Endothelial cell of umbilical vein (primary cell): ENCODE data around the gene SGPL1. TPM values are rescaled to one million over a fixed set of nuclear protein-coding genes. Genes with fewer than 3 reads are reported as not detected.

Source experiments
- BruUV-seq: library from RNA; stranded (reverse); fragments of 400-500 nt; replicated peaks from 2 replicates; lab custom pipeline; 2021; lab: Mats Ljungman, UMichigan
- CTCF ChIA-PET: fragments of 300-600, 350-600 bp; sonication (Branson Sonifier 250); formaldehyde crosslinking; loops from one replicate; lab custom pipeline; 2021; ENCODE audit warnings: antibody characterized with exemption, inconsistent platforms; lab: Charles Lee
- POLR2A ChIA-PET: fragments of 300-600, 350-600 bp; sonication (Branson Sonifier 250); formaldehyde crosslinking; loops from one replicate; lab custom pipeline; 2021; ENCODE audit warnings: antibody characterized with exemption, inconsistent platforms; lab: Charles Lee
- DNase-seq: peaks from one replicate; pipeline ENCODE4 v3.0.0-alpha.2; 2011; ENCODE audit warnings: low read depth, low spot score
- FAIRE-seq: peaks from 2 replicates; lab custom pipeline; 2011; peaks lifted over from hg19 to GRCh38; lab: Jason Lieb, UNC
- H2AFZ ChIP-seq: 2 replicates; pipeline ENCODE4 v1.6.0; 2012; ENCODE audit warnings: low read depth, low read length, control low read depth, inconsistent platforms
- H3K27ac ChIP-seq: 2 replicates; pipeline ENCODE4 v1.5.1; 2011; ENCODE audit warnings: low read depth, mild to moderate bottlenecking, control low read depth, low read length, moderate library complexity; ENCODE audit not compliant: insufficient read depth
- H3K27me3 ChIP-seq, 2 experiments: 2 replicates each; pipeline versions ENCODE4 v1.6.0 to v1.6.1; 2011; ENCODE audit warnings: low read length in 2 of 2, mixed read lengths in 1 of 2; ENCODE audit not compliant: control insufficient read depth in 2 of 2, insufficient read depth in 2 of 2
- H3K36me3 ChIP-seq, 2 experiments: 2 replicates in 1 of 2; 3 replicates in 1 of 2; pipeline ENCODE4 v1.5.1; 2011; ENCODE audit warnings: low read length in 2 of 2, mild to moderate bottlenecking in 1 of 2, moderate library complexity in 1 of 2; ENCODE audit not compliant: control insufficient read depth in 2 of 2, insufficient read depth in 2 of 2; ENCODE audit errors: extremely low read depth in 1 of 2
- H3K4me1 ChIP-seq: 3 replicates; pipeline ENCODE4 v1.5.1; 2011; ENCODE audit warnings: mild to moderate bottlenecking, low read length; ENCODE audit not compliant: control insufficient read depth, insufficient read depth; ENCODE audit errors: extremely low read depth
- H3K4me2 ChIP-seq: 2 replicates; pipeline ENCODE4 v1.6.1; 2011; ENCODE audit warnings: low read length, control low read depth, mixed read lengths; ENCODE audit not compliant: insufficient read depth
- H3K4me3 ChIP-seq, 3 experiments: fragments of 200-600 bp in 1 of 3; sonication (generic), shearing (Covaris generic) in 1 of 3; replicated peaks in 1 of 3; 2 replicates each; pipeline ENCODE4 v1.5.1; 2011 to 2016; ENCODE audit warnings: control low read depth in 3 of 3, low read length in 3 of 3, mild to moderate bottlenecking in 2 of 3, inconsistent platforms in 1 of 3, low read depth in 1 of 3, moderate library complexity in 1 of 3; ENCODE audit not compliant: insufficient read depth in 1 of 3
- H3K79me2 ChIP-seq: 2 replicates; pipeline ENCODE4 v1.6.0; 2012; ENCODE audit warnings: low read length, inconsistent platforms; ENCODE audit not compliant: control insufficient read depth, insufficient read depth
- H3K9ac ChIP-seq: replicated peaks from 2 replicates; pipeline ENCODE3; 2011; ENCODE audit warnings: low read length, control low read depth; ENCODE audit not compliant: insufficient read depth; ENCODE audit errors: extremely low read depth
- H3K9me1 ChIP-seq: replicated peaks from 3 replicates; pipeline ENCODE4 v1.6.0; 2011; ENCODE audit warnings: mild to moderate bottlenecking, low read length; ENCODE audit not compliant: control insufficient read depth, insufficient read depth; ENCODE audit errors: extremely low read depth
- H3K9me3 ChIP-seq: replicated peaks from 2 replicates; pipeline ENCODE4 v1.5.1; 2012; ENCODE audit warnings: low read length, inconsistent platforms; ENCODE audit not compliant: control insufficient read depth, insufficient read depth
- H4K20me1 ChIP-seq: replicated peaks from 2 replicates; pipeline ENCODE3; 2011; ENCODE audit warnings: mild to moderate bottlenecking, low read length; ENCODE audit not compliant: control insufficient read depth, insufficient read depth; ENCODE audit errors: extremely low read depth
- CTCF ChIP-seq, 2 donors: IDR thresholded peaks; 1 replicate in 1 of 2; 2 replicates in 1 of 2; pipeline ENCODE4 v1.5.1; 2011; ENCODE audit warnings: low read length in 2 of 2, mild to moderate bottlenecking in 2 of 2, moderate library complexity in 2 of 2, control low read depth in 1 of 2, inconsistent platforms in 1 of 2, low read depth in 1 of 2; ENCODE audit not compliant: insufficient read depth in 1 of 2; ENCODE audit errors: extremely low read depth in 1 of 2
- EZH2 ChIP-seq: IDR thresholded peaks from 2 replicates; pipeline ENCODE4 v1.6.1; 2012; ENCODE audit warnings: borderline replicate concordance, low read depth, mild to moderate bottlenecking, moderate library complexity, low read length, inconsistent platforms; ENCODE audit not compliant: severe bottlenecking
- FOS ChIP-seq: IDR thresholded peaks from 2 replicates; pipeline ENCODE4 v1.6.1; 2011; ENCODE audit warnings: mild to moderate bottlenecking, low read length, moderate library complexity, borderline replicate concordance; ENCODE audit not compliant: insufficient read depth
- GATA2 ChIP-seq: IDR thresholded peaks from 2 replicates; pipeline ENCODE4 v1.7.0; 2011; ENCODE audit warnings: low read depth, mild to moderate bottlenecking, moderate library complexity, mixed read lengths, low read length; ENCODE audit not compliant: insufficient read length, insufficient read depth
- JUN ChIP-seq: IDR thresholded peaks from 2 replicates; pipeline ENCODE4 v1.6.1; 2011; ENCODE audit warnings: borderline replicate concordance, low read depth; ENCODE audit not compliant: insufficient read length, insufficient read depth
- MAX ChIP-seq: IDR thresholded peaks from 2 replicates; pipeline ENCODE4 v1.6.1; 2011; ENCODE audit not compliant: insufficient read depth, insufficient read length
- MYC ChIP-seq: IDR thresholded peaks from one replicate; pipeline ENCODE4 v1.6.1; 2011; ENCODE audit warnings: mild to moderate bottlenecking, low read depth, low read length
- POLR2A ChIP-seq: IDR thresholded peaks from 2 replicates; pipeline ENCODE4 v1.6.1; 2012; ENCODE audit warnings: low read depth, mild to moderate bottlenecking, control low read depth, low read length
- POLR2AphosphoS5 ChIP-seq: IDR thresholded peaks from 2 replicates; pipeline ENCODE4 v1.6.1; 2012; ENCODE audit warnings: low read depth, mild to moderate bottlenecking, control low read depth, low read length, moderate library complexity; ENCODE audit not compliant: insufficient read depth
- dilution Hi-C: fragments of 300-500 bp; cut with MboI; formaldehyde crosslinking; loops from one replicate; pipeline ENCODE4 v1.15.0; 2019; ENCODE audit warnings: low sequenced_read_pairs; ENCODE audit not compliant: extremely low pct_ligation_motif_present
- intact Hi-C: fragments of 100-400 bp; cut with micrococcal nuclease; formaldehyde crosslinking; loops from one replicate; pipeline ENCODE4 v1.10.0; 2022
- polyA plus RNA-seq, 4 experiments: library from polyadenylated mRNA; depleted of rRNA in 3 of 4; stranded (reverse) in 3 of 4; unstranded in 1 of 4; fragments of >200 nt; gene quantifications; 2 replicates each; pipeline versions ENCODE4 v1.2.1 to v1.2.3, GENCODE V29; 2011 to 2012; ENCODE audit warnings: missing spikeins in 1 of 4
- total RNA-seq: library from RNA; stranded (reverse); gene quantifications from 2 replicates; pipeline ENCODE4 v1.2.3, GENCODE V29; 2021

SGPL1 gene
- total and polyA plus RNA-seq, 2 donors (not counting 3 experiments of a cell fraction or from before 2014, with no cell fraction given), result 11.4 to 25.2 TPM

GRCh38 chr10:70853457-70853856 is 37.7 kb downstream of the SGPL1 start:
- Histone ChIP-seq H3K4me2 (no peak overlapping the region), H3K9ac (no peak overlapping the region), H3K4me3 (no peak overlapping the region), H4K20me1 (no peaks in the 10 kb centered on the region), H3K27me3 (no peaks in the 10 kb centered on the region), H3K36me3 (peaks cover 4 to 6% of the 10 kb centered on the region in 2 experiments), H3K9me1 (no peaks in the 10 kb centered on the region), H3K4me1 (no peaks in the 10 kb centered on the region), H3K79me2 (no peaks in the 10 kb centered on the region), H2AFZ (no peak overlapping the region), H3K27ac (no peak overlapping the region), H3K9me3 (no peaks in the 10 kb centered on the region)
- intact Hi-C loops, result no loop called here
- CTCF ChIA-PET, result interaction anchor here (0.8 to 1.7 kb wide), 4 partner anchors 9 to 26 kb away, joined by 3 to 4 read pairs (median 4); no protein-coding TSS in a partner anchor
- BruUV-seq, result no TSS peak
- DNase-seq (no peak), FAIRE-seq (no peak)
- TF ChIP-seq MYC (no peak), POLR2A (no peak), GATA2 (no peak), POLR2AphosphoS5 (no peak), CTCF (IDR thresholded peaks at IDR 0.05; ENCODE audit: extremely low read depth in 1 of 2, insufficient read depth in 1 of 2, low read depth in 1 of 2, low read length in 2 of 2) (no peak), FOS (no peak), EZH2 (no peak), MAX (no peak), JUN (no peak)
- POLR2A ChIA-PET, result no interaction called here
- dilution Hi-C loops, result no loop called here
